A673 (cell line): ENCODE data around the gene SLC44A3.

Source experiments
- CTCF ChIP-seq: fragments of 300-800, 200-600 bp; sonication (generic); conservative IDR thresholded peaks from 2 replicates; pipeline ENCODE4 v1.5.1; 2017; ENCODE audit warnings: low read depth, mild to moderate bottlenecking, antibody characterized with exemption, low read length, moderate library complexity, mixed read lengths
- EZH2 ChIP-seq: fragments of 200-600 bp; sonication (generic); IDR thresholded peaks from 2 replicates; pipeline ENCODE4 v1.6.1; 2017; ENCODE audit warnings: borderline replicate concordance, low read depth, mild to moderate bottlenecking, mixed read lengths, antibody characterized with exemption, low read length; ENCODE audit not compliant: poor library complexity, severe bottlenecking

GRCh38 chr1:94843430-94843829 lies 23.3 kb downstream of the SLC44A3 start:
- no peak for TF ChIP-seq CTCF
- no peak for TF ChIP-seq EZH2
